GM21526 (cell line): ENCODE data around the gene ULK2.
"Not testable (repeated sequence)": the region's sequence is repeated elsewhere in the genome, so short reads cannot be mapped to it uniquely, and the experiment has no call there.

ENCODE experiments used
- ATAC-seq: cut with Tn5 transposase; IDR thresholded peaks from one replicate; pipeline ENCODE4 v1.9.1; 2021; ENCODE audit warnings: moderate library complexity; ENCODE audit not compliant: unreplicated experiment, low FRiP score

The ULK2 gene

DNA sequence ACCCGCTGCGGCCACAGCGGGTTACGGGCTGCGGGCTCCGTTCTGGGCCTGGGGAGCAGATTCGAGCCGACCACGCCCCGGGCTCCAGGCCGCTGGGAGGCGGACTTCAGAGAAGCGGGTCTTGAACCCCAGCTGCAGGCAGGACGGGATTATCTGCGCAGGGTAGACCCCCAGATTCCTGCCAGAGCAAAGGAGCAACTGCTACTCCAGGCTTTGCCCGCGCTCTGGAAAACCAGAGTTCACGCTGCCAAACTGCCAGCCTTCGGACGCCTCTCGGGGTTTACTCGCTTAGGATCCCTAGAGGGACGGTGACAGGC, 301 bp upstream of the ULK2 start:
- ATAC-seq, result no peak

DNA sequence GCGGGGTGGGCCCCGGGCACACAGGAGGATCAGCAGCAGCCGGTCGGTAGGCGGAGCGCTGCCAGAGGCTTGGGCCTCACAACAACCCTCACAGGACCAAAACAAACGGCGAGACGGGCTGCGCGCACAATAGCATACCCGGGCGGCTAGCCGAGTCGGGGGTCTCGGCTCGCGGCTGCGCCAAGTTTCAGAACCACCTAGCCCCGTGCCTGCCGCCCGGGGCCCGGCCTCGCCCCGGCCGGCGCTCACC, 732 bp downstream of the ULK2 start:
- peak; percentile 58 for ATAC-seq

GRCh38 chr17:19865021-19865420, 2.7 kb downstream of the ULK2 start:
- ATAC-seq, result no peak

GRCh38 chr17:19860647-19861177, 7.0 kb downstream of the ULK2 start:
- ATAC-seq, result not testable (repeated sequence)

- ATAC-seq, result no peak
Observed at GRCh38 chr17:19857640-19858039, 10.1 kb downstream of the ULK2 start.

- ATAC-seq, result no peak
Observed at GRCh38 chr17:19833914-19834313, 33.8 kb downstream of the ULK2 start.

DNA sequence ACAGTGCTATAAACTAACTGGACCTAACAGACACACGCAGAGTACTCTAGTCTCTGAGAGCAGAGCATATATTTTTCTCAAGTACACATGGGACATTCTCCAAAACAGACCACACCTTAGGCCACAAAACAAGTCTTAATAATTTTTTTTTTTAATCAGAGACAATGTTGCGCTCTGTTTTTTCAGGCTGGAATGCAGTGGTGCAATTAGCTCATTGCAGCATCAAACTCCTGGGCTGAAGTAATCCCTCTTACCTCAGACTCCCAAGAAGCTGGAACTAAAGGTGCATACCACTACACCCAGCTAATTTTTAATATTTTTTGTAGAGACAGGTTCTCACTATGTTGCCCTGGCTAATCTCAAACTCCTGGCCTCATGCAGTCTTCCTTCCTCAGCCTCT, 37.7 kb downstream of the ULK2 start:
- no peak for ATAC-seq

- no peak for ATAC-seq
Observed at GRCh38 chr17:19812407-19812806, 55.3 kb downstream of the ULK2 start.

DNA sequence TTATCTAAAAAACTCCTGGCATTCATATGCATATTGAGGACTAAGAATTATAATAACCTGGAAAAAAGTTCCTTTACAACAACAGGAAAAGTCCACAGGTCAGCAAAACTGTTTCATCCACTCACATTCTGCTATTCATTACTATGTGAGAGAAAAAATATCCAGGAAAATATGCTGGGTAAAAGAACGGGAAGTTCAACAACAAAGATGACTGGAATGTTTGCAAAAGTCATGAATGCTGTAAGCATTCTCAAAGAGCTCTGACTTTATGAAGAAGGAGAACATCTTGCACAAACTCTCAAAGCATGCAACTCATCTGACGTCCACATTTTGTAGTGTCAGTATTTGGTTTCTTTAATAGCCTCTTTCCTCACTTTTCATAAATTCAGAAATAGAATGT, 62.7 kb downstream of the ULK2 start:
- ATAC-seq, result no peak

DNA sequence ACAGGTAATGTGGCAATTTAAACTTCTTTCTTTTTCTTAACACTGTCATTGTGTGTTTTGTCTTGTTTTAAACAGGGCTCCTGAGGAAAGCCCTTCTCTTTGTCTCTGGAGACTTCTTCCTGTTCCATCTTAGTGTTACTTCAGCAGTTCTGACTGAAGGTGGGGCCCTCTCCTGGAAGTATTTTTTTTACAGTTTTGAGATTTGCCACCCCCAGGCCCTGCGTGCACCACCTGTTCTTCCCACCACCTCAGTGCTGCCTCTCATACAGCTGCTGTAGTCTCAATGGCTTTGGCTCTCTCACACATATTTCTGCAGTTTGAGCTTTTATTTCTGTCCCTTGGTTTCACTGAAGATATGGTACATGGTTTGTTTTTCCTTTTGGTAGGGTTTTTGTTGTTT, 67.2 kb downstream of the ULK2 start:
- ATAC-seq, result no peak

DNA sequence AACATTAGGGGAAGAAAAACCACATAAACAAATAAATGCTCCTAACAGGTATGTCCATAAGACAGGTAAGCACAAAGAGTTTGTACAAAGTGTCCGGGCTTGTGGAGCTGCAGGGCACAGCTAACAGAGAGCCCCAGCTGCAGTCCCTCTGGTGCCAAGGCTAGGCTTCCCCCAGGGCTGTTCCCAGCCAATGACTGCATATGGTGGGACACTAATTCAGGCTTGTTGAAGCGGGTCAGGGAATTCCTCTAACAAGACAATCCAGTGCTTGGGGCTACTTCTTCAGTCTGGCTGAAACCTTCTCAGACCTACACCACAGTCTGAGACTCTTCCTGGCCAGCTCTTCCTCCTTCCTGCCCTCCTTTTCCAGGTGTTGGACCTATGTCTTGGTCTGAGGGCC, 67.9 kb downstream of the ULK2 start:
- no peak for ATAC-seq

DNA sequence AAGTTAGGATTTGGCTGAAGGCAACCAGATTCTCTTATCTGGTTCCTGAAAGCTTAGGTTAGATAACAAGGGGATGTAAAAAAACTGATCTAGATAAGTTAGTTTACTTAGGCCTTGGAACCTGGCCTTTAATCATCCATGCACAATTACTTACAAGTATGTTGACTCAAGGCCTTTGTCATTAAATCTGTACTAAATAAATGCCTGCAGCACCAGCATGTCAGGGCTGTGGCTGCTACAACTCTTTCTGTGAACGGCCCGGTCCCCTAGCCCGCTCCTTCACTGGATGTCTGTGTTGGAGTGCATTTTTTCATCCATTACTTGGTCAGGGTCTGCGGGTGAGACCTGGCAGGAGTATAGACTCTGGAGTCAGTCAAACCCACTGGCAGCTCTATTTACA, 71.3 kb downstream of the ULK2 start:
- no peak for ATAC-seq

DNA sequence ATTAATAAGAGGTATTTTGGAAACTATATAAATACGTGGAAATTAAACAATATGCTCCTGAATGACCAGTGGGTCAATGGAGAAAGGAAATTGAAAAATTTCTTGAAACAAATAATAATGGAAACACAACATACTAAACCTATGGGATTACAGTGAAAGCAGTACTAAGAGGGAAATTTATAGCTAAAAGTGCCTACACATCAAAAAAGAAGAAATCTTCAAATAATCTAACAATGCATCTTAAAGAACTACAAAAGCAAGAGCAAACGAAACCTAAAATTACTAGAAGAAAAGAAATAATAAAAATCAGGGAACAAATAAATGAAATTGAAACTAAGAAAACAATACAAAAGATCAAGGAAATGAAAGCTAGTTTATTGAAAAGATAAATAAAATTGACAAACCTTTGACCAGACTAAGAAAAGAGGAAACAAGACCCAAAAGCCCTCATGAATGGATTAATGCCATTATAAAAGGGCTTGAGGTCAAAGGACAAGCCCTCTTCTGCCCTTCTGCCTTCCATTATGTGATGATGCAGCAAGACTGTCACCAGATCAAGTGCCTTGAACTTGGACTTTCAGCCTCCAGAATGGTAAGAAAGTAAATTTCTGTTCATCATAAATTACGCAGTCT, 75.7 kb downstream of the ULK2 start:
- no peak for ATAC-seq

DNA sequence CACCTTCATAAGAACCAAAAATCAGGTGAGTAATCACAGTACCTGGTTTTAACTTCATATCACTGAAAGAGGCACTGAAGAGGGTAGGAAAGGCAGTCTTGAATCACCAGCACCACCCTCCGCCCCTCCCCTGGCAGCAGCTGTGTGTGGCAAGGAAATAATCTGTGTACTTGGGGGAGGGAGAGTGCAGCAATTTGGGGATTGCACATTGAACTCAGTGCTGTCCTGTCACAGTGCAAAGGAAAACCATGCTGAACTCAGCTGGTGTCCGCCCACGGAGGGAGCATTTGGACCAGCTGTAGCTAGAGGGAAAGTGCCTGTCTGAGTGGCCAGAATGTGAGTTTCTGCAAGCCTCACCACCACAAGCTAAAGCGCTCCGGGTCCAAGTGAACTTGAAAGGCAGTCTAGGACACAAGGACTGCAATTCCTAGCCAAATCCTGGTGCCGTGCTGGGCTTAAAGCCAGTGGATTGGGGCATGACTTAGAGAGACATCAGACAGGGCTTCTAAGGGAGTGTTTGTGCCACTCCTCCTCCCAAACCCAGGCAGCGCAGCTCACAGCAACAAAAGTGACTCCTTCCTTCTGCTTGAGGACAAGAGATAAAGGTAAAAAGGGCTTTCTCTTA, 79.9 kb downstream of the ULK2 start:
- no peak for ATAC-seq

DNA sequence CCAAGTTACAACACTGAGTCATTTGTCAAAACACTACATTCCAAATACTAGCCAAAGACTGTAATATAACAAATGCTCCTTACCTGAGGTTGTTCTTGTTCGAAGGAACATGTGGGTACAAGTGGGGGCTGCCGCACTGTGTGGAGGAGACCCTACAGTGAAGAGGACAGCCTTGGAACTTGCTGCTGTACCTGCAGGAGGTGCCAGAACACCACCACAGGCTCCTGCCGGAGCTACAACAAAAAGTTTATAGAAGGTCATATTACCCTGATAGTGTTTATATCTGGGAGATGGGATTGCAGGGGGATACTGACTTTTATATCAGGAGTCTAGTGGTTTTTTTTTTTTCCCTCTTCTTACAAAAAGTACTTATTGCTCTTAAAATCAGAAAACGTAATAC, 81.9 kb downstream of the ULK2 start:
- ATAC-seq, result no peak

DNA sequence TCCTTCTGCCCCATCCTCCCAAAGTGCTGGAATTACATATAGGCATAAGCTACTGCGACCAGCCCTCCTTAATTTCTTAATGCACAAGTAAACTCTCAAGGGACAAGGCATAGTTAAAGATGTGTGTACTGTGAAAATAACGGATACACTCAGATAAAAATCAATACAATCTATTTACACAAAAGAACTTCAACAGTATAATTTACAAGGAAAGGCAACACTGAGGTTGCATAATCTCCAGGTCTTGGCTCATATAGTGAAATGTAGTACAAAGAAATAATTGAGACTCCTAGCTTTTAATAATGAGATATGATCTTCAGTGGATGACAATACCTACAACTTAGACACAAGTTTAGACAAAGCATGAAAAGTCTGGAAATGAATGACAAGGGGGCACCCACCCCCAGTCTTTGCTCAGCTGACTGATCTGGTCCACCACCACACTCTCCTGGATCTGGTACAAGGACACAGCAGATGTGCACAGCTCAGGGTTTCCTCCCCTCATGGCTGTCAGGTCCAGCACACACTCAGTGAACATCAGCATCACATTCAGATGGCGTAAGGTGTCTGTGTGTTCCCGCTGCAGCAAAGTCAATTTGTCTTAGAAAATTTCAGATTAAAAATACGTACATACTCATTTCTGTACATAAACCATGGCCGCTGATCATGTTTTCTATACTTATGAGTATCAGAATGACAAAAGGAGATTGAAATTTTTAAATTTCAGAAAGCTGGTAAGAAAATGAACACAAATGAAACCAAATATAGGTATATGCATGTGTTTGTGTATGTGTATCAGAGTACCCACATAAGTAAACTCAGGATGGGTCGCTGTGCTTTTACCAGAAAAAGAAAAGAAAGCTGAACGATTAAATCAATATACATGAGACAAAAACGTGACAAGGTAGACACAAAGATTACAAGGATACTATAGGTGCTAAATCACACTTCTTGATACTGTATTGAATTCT, 86.0 kb downstream of the ULK2 start:
- no peak for ATAC-seq

GRCh38 chr17:19780846-19781245, 86.9 kb downstream of the ULK2 start:
- no peak for ATAC-seq

- ATAC-seq, result no peak
Observed at GRCh38 chr17:19773534-19773933, 94.2 kb downstream of the ULK2 start.

DNA sequence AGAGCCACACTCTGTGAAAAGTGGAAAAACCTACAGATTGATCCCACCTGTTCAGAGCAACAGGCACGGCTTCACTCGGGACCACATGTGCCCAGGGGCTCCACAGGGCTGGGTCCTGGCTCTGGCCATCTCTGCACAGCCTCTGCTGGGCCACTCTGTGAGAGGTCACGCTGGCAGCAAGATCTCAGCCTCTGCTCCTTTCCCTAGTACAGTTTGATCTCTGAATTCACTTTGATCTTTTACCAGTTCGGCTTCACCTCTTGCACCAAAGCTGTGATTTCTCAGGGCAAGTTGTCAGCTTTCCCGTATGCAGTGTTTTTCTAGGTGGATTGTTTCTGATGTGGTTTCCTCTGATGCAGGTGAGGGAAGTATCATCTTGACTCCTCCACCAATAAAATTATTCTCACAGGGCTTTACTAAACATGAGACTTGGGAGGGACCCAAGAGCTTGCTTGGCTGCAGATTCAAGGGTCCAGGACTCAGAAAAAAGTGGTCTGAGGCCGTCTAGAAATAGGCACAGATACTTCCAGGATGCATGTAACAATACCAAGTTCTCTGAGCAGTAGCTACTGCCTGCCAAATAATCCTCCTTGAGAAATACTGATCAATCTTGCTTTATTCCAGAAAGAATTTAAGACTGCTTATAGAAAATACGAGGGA, 95.6 kb downstream of the ULK2 start:
- ATAC-seq, result no peak

- no peak for ATAC-seq
Observed at GRCh38 chr17:19770985-19771735, 96.6 kb downstream of the ULK2 start.
